ENCODE data around the gene OR8J1. TPM values are rescaled to one million over a fixed set of nuclear protein-coding genes. Genes with fewer than 3 reads are reported as not detected.
"Not testable (repeated sequence)": the region's sequence is repeated elsewhere in the genome, so short reads cannot be mapped to it uniquely, and the experiment has no call there.

Gene OR8J1
- total RNA-seq: not detected

DNA sequence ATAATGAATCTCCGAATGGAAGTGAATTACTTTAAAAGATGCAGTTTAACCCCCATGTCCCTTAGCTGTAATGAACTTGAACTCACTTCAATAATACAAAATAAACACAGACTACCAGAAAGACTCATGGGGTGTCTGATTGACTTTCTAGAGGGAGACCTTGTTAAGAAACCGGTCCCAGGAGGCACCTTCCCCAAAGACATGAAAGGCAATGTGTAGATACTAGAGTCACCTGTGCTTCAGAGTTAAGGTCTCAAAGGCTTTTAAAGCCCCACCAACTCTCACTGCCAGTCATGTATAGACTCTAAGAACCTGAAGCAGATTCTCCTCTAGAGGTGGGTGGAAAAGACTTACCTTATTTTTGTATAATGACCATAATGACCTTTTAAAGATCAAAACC lies at the start of gene OR8J1:
Gene OR8J1 (plus strand): TSS at position 301 of the 400 bp plus-strand sequence. CDS start 5,956 bp downstream, outside the sequence.
- no peak for DNase-seq (ENCODE audit: low spot score)

GRCh38 chr11:56307836-56308235 lies 46.3 kb upstream of the OR8J1 start:
- DNase-seq (ENCODE audit: low spot score): no peak

GRCh38 chr11:56314844-56315243 lies 39.2 kb upstream of the OR8J1 start, which contains the start of gene OR8K3:
TSS of gene OR8K3 (plus strand) at chr11:56315144. CDS start at chr11:56318307, 3,163 bp downstream.
- no peak for DNase-seq (ENCODE audit: low spot score)

DNA sequence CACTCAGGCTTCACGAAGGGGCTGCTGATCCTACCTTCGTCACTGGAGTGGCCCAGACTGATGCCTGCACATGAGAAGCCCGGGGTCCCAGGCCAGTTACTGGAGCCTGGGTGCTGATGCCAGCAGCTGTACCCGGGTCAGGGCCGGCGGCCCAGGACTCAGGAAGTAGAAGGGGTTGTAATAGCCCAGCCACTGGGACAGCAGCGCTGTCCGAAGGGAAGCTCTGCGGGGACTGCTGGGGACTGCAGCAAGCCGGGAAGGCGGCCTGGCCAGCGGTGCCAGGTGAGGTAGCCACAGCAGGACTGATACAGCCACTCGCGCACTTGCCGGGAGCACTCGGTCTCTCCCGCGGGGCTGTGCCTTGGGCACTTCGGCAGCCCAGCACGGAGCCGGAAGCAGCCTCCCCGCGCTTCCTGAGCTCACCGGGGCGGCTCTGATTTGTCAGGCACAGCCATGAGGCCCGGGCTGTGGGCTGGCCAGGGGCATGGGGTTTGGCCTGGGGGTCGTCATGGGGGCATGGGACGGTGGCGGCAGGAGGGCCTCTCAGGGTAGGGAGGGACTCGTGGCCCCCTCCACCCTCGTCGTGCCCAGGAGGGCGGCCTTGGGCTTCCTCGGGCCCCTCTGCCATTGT lies 22.1 kb upstream of the OR8J1 start:
- no peak for DNase-seq (ENCODE audit: low spot score)

DNA sequence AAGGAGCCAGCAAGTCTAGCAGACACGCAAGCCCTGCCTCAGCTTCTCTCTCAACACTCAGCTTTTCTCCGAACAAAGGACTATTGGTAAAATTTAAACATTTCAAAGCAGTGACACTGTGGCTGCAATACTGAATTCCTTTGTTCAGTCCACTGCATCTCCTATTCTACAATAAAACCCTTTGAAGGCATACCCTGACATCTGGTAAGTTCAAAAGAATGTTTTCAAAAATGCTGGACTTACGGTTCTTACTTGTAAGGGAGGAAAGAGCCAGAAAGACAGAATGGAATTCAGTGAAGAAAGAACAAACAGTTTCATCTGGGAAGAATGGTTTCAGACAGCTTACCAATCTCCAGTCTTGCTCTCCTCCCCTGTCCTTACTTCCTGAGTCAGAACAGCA lies 20.9 kb upstream of the OR8J1 start:
- no peak for DNase-seq (ENCODE audit: low spot score)

DNA sequence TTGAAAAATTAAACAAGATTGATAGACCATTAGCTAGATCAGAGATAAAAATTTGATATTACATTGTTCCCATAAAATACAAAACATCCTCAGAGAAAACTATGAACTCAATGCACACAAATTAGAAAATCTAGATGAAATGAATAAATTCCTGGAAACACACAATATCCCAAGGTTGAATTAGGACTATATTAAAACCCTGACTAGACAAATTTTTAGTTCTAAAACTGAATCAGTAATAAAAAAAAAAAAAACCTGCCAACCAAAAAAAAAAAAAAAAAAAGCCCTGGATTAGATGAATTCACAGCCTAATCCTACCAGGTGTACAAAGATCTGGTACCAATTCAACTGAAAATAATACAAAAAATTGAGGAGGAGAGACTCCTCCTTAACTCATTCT lies 13.8 kb upstream of the OR8J1 start:
- no peak for DNase-seq (ENCODE audit: low spot score)

- no peak for DNase-seq (ENCODE audit: low spot score)
These were observed 8.4 kb upstream of the OR8J1 start, which contains the start of gene OR8K1 for GRCh38 chr11:56345739-56346138. TSS of gene OR8K1 (plus strand) at chr11:56346039. CDS start at chr11:56346039, 0 bp downstream.

- no peak for DNase-seq (ENCODE audit: low spot score)
These were observed 21.2 kb downstream of the OR8J1 start, which contains the start of gene OR8U1 for GRCh38 chr11:56375324-56375723. TSS of gene OR8U1 (plus strand) at chr11:56375624. CDS start at chr11:56375624, 0 bp downstream.

DNA sequence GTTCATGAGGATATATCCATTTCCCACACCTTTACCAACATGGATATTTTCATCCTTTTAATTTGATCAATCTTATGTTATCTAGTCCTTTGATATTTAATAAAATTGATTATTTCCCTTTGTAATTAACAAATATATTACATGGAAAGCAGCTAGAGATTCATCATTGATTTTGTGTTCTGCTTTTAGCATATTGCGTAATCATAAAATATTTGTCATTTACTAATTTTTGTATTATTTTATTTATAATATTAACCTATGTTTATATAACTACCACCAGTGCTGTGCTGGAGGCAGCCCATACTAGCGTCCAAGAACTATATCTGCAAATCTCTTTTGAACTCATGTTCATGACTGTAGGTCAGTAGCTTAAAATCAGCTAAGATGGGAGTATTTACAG lies 26.0 kb downstream of the OR8J1 start:
- DNase-seq (ENCODE audit: low spot score): no peak

- DNase-seq (ENCODE audit: low spot score): no peak
These were observed 40.3 kb downstream of the OR8J1 start for GRCh38 chr11:56394381-56394780.

DNA sequence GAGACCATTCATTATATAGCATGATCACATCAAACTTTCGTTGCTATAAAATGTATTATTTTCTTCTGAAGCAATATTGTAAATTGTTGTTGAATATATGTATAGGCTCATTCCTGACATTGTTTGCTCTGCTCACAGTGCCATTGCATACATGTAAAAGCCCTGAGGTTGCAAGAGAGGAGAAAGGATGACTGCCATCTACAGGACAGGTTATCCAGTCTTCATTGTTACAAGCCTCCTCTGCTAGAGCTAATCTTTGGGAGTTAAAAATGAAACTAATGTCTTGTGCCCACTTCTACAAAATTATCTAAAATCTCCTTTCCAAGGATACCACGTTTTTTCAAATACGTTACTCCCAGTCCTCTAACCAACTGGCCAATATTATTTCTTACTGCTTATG lies 42.0 kb downstream of the OR8J1 start:
- no peak for DNase-seq (ENCODE audit: low spot score)

- not testable (repeated sequence) for DNase-seq (ENCODE audit: low spot score)
These were observed 47.9 kb downstream of the OR8J1 start for GRCh38 chr11:56401858-56402461.

DNA sequence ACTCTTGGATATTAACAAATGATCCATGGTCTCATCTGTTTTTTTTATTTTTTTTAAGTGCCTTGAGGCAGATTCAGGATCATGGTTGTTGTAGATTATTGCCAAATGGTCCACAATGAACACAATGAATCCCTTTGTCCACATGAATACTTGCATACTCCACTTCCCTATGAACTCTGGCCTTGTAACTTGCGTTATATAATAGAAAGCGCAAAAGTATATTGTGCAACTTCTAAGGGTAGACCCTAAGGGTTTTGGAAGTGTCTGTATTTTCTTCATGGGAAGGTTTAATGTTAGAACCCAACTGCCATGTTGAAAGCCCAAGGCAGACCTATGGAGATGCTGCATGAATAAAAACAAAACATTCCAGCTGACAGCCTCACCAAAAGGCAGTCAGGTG lies 50.3 kb downstream of the OR8J1 start:
- no peak for DNase-seq (ENCODE audit: low spot score)

GRCh38 chr11:56410801-56411200 lies 56.7 kb downstream of the OR8J1 start:
- no peak for DNase-seq (ENCODE audit: low spot score)

Other genes starting within 250 kb of the OR8J1 start
- not detected for gene OR8H3, start 231.9 kb upstream of the OR8J1 start, total RNA-seq
- not detected for gene OR8J3, start 214.1 kb upstream of the OR8J1 start, total RNA-seq
- not detected for gene OR8K5, start 194.0 kb upstream of the OR8J1 start, total RNA-seq
- gene OR5J2, start 177.7 kb upstream of the OR8J1 start, total RNA-seq: not detected
- gene OR5T2, start 120.0 kb upstream of the OR8J1 start, total RNA-seq: not detected
- not detected for gene OR5T3, start 102.0 kb upstream of the OR8J1 start, total RNA-seq
- not detected for gene OR5T1, start 80.1 kb upstream of the OR8J1 start, total RNA-seq
- not detected for gene OR8H1, start 62.0 kb upstream of the OR8J1 start, total RNA-seq
- gene OR8K3, start 39.1 kb upstream of the OR8J1 start, total RNA-seq: not detected
- not detected for gene OR8K1, start 8.3 kb upstream of the OR8J1 start, total RNA-seq
- gene OR8U1, start 21.3 kb downstream of the OR8J1 start, total RNA-seq: not detected
- gene OR5AL1, start 58.4 kb downstream of the OR8J1 start, total RNA-seq: not detected
- gene OR5M3, start 119.1 kb downstream of the OR8J1 start, total RNA-seq: not detected
- not detected for gene OR5M8, start 137.1 kb downstream of the OR8J1 start, total RNA-seq
- gene OR5M11, start 189.0 kb downstream of the OR8J1 start, total RNA-seq: 0.89 TPM
- not detected for gene OR5M10, start 223.4 kb downstream of the OR8J1 start, total RNA-seq